ENCODE data around the gene CPT1B.

DNA sequence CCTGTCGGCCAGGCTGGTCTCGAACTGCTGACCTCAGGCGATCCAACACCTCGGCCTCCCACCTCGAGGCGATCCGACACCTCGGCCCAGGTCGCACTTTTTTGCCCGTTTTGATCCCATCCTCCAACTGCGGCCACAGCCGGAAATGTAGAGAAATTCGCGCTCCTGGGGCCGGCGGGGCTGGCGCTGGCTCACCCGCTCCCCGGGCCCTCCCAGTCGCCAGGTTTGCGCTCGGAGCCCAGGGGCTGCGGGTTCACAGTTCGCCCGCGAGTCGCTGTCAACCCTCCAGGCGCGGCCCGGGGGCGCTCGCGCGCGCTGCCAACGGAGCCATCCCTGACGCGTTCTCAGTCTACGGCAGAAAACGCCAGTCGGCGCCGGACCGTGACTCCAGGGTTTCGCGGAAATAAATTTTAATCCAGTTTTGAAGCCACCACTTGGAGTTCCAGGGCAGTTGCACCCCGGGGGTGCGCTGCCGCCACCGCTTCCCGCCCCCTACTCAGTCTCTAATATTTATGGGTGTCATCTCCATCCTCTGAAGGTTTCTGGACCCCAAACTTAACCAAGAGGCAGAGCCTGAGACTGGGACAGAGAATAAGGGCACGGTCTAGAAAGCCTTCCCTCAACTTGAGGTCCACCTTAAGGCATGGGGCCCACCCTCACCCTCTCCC lies 34.0 kb downstream of the CPT1B start:
- TF ChIP-seq, protein P1, sequence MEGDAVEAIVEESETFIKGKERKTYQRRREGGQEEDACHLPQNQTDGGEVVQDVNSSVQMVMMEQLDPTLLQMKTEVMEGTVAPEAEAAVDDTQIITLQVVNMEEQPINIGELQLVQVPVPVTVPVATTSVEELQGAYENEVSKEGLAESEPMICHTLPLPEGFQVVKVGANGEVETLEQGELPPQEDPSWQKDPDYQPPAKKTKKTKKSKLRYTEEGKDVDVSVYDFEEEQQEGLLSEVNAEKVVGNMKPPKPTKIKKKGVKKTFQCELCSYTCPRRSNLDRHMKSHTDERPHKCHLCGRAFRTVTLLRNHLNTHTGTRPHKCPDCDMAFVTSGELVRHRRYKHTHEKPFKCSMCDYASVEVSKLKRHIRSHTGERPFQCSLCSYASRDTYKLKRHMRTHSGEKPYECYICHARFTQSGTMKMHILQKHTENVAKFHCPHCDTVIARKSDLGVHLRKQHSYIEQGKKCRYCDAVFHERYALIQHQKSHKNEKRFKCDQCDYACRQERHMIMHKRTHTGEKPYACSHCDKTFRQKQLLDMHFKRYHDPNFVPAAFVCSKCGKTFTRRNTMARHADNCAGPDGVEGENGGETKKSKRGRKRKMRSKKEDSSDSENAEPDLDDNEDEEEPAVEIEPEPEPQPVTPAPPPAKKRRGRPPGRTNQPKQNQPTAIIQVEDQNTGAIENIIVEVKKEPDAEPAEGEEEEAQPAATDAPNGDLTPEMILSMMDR (IDR thresholded peaks at IDR 0.05; ENCODE audit: borderline replicate concordance, extremely low read depth, low read length, poor library complexity, severe bottlenecking) = peak; percentile 61
- TF ChIP-seq EZH2 (IDR thresholded peaks at IDR 0.05; ENCODE audit: borderline replicate concordance, low read depth, low read length, severe bottlenecking) = peak; percentile 9

Measured in DND-41 (cell line).